GM23338 (cell line): ENCODE results near the gene ONECUT1. TPM values are rescaled to one million over a fixed set of nuclear protein-coding genes. Genes with fewer than 3 reads are reported as not detected.

Experiments
- ATAC-seq: fragments of 200-7000 bp; cut with Tn5 transposase; 3 replicates; pipeline ENCODE4 v1.9.1; 2020
- DNase-seq: peaks from one replicate; pipeline ENCODE4 v3.0.0-alpha.2; 2015; ENCODE audit warnings: low spot score
- H2AFZ ChIP-seq: fragments of 200-600 bp; sonication (generic); 2 replicates; pipeline ENCODE4 v1.8.0; 2016; ENCODE audit warnings: antibody characterized with exemption, mild to moderate bottlenecking, moderate library complexity
- H3F3A ChIP-seq: fragments of 200-600 bp; sonication (generic); replicated peaks from 2 replicates; pipeline ENCODE4 v1.8.0; 2017; ENCODE audit warnings: antibody characterized with exemption, mixed run types, low read depth
- H3K27ac ChIP-seq: fragments of 200-600 bp; sonication (generic); 2 replicates; pipeline ENCODE4 v1.6.1; 2016; ENCODE audit warnings: low read depth
- H3K27me3 ChIP-seq: fragments of 200-600 bp; sonication (generic); 2 replicates; pipeline ENCODE4 v1.8.0; 2016; ENCODE audit warnings: mild to moderate bottlenecking, mixed run types, moderate library complexity; ENCODE audit not compliant: insufficient read depth
- H3K36me3 ChIP-seq: fragments of 200-600 bp; sonication (generic); 2 replicates; pipeline ENCODE4 v1.8.0; 2016; ENCODE audit warnings: mild to moderate bottlenecking; ENCODE audit not compliant: insufficient read depth
- H3K4me1 ChIP-seq: fragments of 200-600 bp; sonication (generic); 2 replicates; pipeline ENCODE4 v1.8.0; 2016; ENCODE audit warnings: mild to moderate bottlenecking, moderate library complexity; ENCODE audit not compliant: insufficient read depth
- H3K4me2 ChIP-seq: fragments of 200-600 bp; sonication (generic); 2 replicates; pipeline ENCODE4 v1.7.1; 2017; ENCODE audit warnings: mixed run types
- H3K4me3 ChIP-seq: fragments of 200-600 bp; sonication (generic); 2 replicates; pipeline ENCODE4 v1.6.1; 2016; ENCODE audit warnings: mixed run types
- H3K79me2 ChIP-seq: fragments of 200-600 bp; sonication (generic); replicated peaks from 2 replicates; pipeline ENCODE4 v1.8.0; 2017; ENCODE audit warnings: mild to moderate bottlenecking; ENCODE audit not compliant: insufficient read depth
- H3K9me2 ChIP-seq: fragments of 200-600 bp; sonication (generic); 2 replicates; pipeline ENCODE4 v1.8.0; 2017; ENCODE audit not compliant: insufficient read depth
- H4K20me1 ChIP-seq: fragments of 200-600 bp; sonication (generic); replicated peaks from 2 replicates; pipeline ENCODE4 v1.8.0; 2017; ENCODE audit warnings: mild to moderate bottlenecking; ENCODE audit not compliant: insufficient read depth
- H3K27ac Mint-ChIP-seq: 2 replicates; pipeline ENCODE4 v1.8.0; 2020; ENCODE audit warnings: inconsistent platforms, mild to moderate bottlenecking, moderate library complexity, mixed read lengths
- H3K27me3 Mint-ChIP-seq: 3 replicates; pipeline ENCODE4 v1.8.0; 2022; ENCODE audit warnings: low read depth, mild to moderate bottlenecking, moderate library complexity, mixed read lengths, inconsistent platforms; ENCODE audit not compliant: insufficient read depth, poor library complexity
- H3K36me3 Mint-ChIP-seq: 3 replicates; pipeline ENCODE4 v1.8.0; 2021; ENCODE audit warnings: low read depth, mild to moderate bottlenecking, inconsistent platforms, moderate library complexity, mixed read lengths
- H3K4me1 Mint-ChIP-seq: 3 replicates; pipeline ENCODE4 v1.8.0; 2020; ENCODE audit warnings: mild to moderate bottlenecking, inconsistent platforms, mixed read lengths
- H3K4me3 Mint-ChIP-seq: 3 replicates; pipeline ENCODE4 v1.8.0; 2021; ENCODE audit warnings: moderate library complexity, mild to moderate bottlenecking, inconsistent platforms, mixed read lengths
- H3K9me3 Mint-ChIP-seq: 3 replicates; pipeline ENCODE4 v1.8.0; 2020; ENCODE audit warnings: moderate library complexity, mild to moderate bottlenecking, inconsistent platforms, mixed read lengths
- CREB1 ChIP-seq: fragments of 250-450 bp; sonication (Bioruptor Pico); IDR thresholded peaks from 2 replicates; pipeline ENCODE4 v1.5.0; 2020; ENCODE audit warnings: low read depth, mild to moderate bottlenecking, moderate library complexity
- ETS1 ChIP-seq: IDR thresholded peaks from 2 replicates; pipeline ENCODE4 v1.6.1; 2016; ENCODE audit warnings: antibody characterized with exemption
- EZH2 ChIP-seq: fragments of 200-600 bp; sonication (generic); IDR thresholded peaks from one replicate; pipeline ENCODE4 v1.8.0; 2017; ENCODE audit warnings: antibody characterized with exemption, mild to moderate bottlenecking, low read depth; ENCODE audit not compliant: unreplicated experiment
- EZH2phosphoT487 ChIP-seq: fragments of 200-600 bp; sonication (generic); IDR thresholded peaks from one replicate; pipeline ENCODE4 v1.8.1; 2018; ENCODE audit warnings: antibody characterized with exemption; ENCODE audit not compliant: unreplicated experiment
- JUNB ChIP-seq: IDR thresholded peaks from one replicate; pipeline ENCODE4 v1.6.1; 2016; ENCODE audit warnings: antibody characterized with exemption; ENCODE audit not compliant: unreplicated experiment
- NANOG ChIP-seq: IDR thresholded peaks from 2 replicates; pipeline ENCODE4 v1.6.1; 2016; ENCODE audit warnings: antibody characterized with exemption, borderline replicate concordance
- POLR2AphosphoS5 ChIP-seq: IDR thresholded peaks from 2 replicates; pipeline ENCODE4 v1.6.1; 2016; ENCODE audit warnings: antibody characterized with exemption, low read depth
- REST ChIP-seq: IDR thresholded peaks from one replicate; pipeline ENCODE4 v1.6.1; 2018; ENCODE audit warnings: antibody characterized with exemption; ENCODE audit not compliant: unreplicated experiment
- STAT1 ChIP-seq: IDR thresholded peaks from one replicate; pipeline ENCODE4 v1.6.1; 2016; ENCODE audit warnings: antibody characterized with exemption; ENCODE audit not compliant: unreplicated experiment
- ZNF114 ChIP-seq: fragments of 250-450 bp; sonication (Bioruptor Pico); IDR thresholded peaks from 2 replicates; pipeline ENCODE4 v1.5.0; 2020; ENCODE audit warnings: mild to moderate bottlenecking, moderate library complexity
- ZNF331 ChIP-seq: fragments of 250-450 bp; sonication (Bioruptor Pico); IDR thresholded peaks from 2 replicates; pipeline ENCODE4 v1.5.0; 2020; ENCODE audit warnings: low read depth, mild to moderate bottlenecking, moderate library complexity
- polyA plus RNA-seq: library from polyadenylated mRNA; unstranded; fragments of >200 nt; fragmentation: Nextera tagmentation; extraction: Ambion mirVana; gene quantifications from 2 replicates; pipeline ENCODE4 v1.2.1, GENCODE V29; 2016
- total RNA-seq: library from RNA; depleted of rRNA; stranded (reverse); fragments of >200 nt; shearing (Covaris generic); gene quantifications from 2 replicates; pipeline ENCODE4 v1.2.3, GENCODE V29; 2014
- TF ChIP-seq, protein P1 (sequence below), 2 experiments: fragments of 200-600 bp in 1 of 2; sonication (generic) in 1 of 2; conservative IDR thresholded peaks; 2 replicates each; pipeline versions ENCODE4 v1.5.1 to v1.6.1; 2016 to 2017; ENCODE audit warnings: antibody characterized with exemption in 2 of 2, low read depth in 2 of 2, mild to moderate bottlenecking in 2 of 2, moderate library complexity in 1 of 2

ONECUT1 gene
- total and polyA plus RNA-seq, 2 experiments from 2014 or later = 4.3 to 9.4 TPM

GRCh38 chr15:52732551-52732950 lies 57.6 kb downstream of the ONECUT1 start (continued):
- TF ChIP-seq ZNF114 (CRISPR knock-in tag) (no peak), JUNB (no peak), ZNF331 (CRISPR knock-in tag) (no peak), REST (no peak), EZH2phosphoT487 (no peak), EZH2 (no peak), ETS1 (no peak), STAT1 (no peak)

GRCh38 chr15:52731732-52732470 lies 58.2 kb downstream of the ONECUT1 start:
- peaks cover 24% of the 10 kb centered on the region for H3K4me1 ChIP-seq
- H3K4me3 ChIP-seq = no peak overlapping the region
- H3K79me2 ChIP-seq = no peaks in the 10 kb centered on the region
- H3K4me3 Mint-ChIP-seq = no peak overlapping the region
- H3F3A ChIP-seq = no peaks in the 10 kb centered on the region
- DNase-seq (no peak), ATAC-seq (no peak)
- H3K27ac Mint-ChIP-seq = no peak overlapping the region
- H3K27me3 Mint-ChIP-seq = peaks cover 1% of the 10 kb centered on the region
- no peak overlapping the region for H2AFZ ChIP-seq
- H3K27me3 ChIP-seq = no peaks in the 10 kb centered on the region
- H3K4me1 Mint-ChIP-seq = peaks cover 21% of the 10 kb centered on the region
- peaks cover 3% of the 10 kb centered on the region; the same call in 1 of the 3 replicates for H3K9me3 Mint-ChIP-seq
- H3K4me2 ChIP-seq = no peak overlapping the region
- no peak overlapping the region for H3K27ac ChIP-seq
- no peaks in the 10 kb centered on the region for H3K36me3 ChIP-seq
- H3K36me3 Mint-ChIP-seq = no peaks in the 10 kb centered on the region; the same call in 2 of the 3 replicates
- H4K20me1 ChIP-seq = no peaks in the 10 kb centered on the region
- no peaks in the 10 kb centered on the region for H3K9me2 ChIP-seq
- TF ChIP-seq CREB1 (no peak), REST (no peak), ETS1 (no peak), ZNF331 (CRISPR knock-in tag) (no peak), JUNB (no peak), EZH2phosphoT487 (no peak), NANOG (no peak), STAT1 (no peak), POLR2AphosphoS5 (no peak), EZH2 (no peak), ZNF114 (CRISPR knock-in tag) (no peak)
- TF ChIP-seq, protein P1, sequence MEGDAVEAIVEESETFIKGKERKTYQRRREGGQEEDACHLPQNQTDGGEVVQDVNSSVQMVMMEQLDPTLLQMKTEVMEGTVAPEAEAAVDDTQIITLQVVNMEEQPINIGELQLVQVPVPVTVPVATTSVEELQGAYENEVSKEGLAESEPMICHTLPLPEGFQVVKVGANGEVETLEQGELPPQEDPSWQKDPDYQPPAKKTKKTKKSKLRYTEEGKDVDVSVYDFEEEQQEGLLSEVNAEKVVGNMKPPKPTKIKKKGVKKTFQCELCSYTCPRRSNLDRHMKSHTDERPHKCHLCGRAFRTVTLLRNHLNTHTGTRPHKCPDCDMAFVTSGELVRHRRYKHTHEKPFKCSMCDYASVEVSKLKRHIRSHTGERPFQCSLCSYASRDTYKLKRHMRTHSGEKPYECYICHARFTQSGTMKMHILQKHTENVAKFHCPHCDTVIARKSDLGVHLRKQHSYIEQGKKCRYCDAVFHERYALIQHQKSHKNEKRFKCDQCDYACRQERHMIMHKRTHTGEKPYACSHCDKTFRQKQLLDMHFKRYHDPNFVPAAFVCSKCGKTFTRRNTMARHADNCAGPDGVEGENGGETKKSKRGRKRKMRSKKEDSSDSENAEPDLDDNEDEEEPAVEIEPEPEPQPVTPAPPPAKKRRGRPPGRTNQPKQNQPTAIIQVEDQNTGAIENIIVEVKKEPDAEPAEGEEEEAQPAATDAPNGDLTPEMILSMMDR (conservative IDR thresholded peaks at IDR 0.05; ENCODE audit: low read depth in 2 of 2) = no peak
